Stimulated activated CD8-positive, alpha-beta memory T cell treated with anti-CD3 and anti-CD28 coated beads, Interleukin-4, amount 100 ng/mL, for 48 hours (primary cell): ENCODE data around the gene SHLD2.
"Not testable (repeated sequence)": the region's sequence is repeated elsewhere in the genome, so short reads cannot be mapped to it uniquely, and the experiment has no call there.

Source experiments
- DNase-seq: peaks from one replicate; pipeline ENCODE4 v3.0.0-alpha.2; 2020

Gene SHLD2

GRCh38 chr10:87219370-87219769 is 124.4 kb downstream of the SHLD2 start:
- DNase-seq, result not testable (repeated sequence)

- not testable (repeated sequence) for DNase-seq
These were observed 127.8 kb downstream of the SHLD2 start for GRCh38 chr10:87222789-87223188.

GRCh38 chr10:87225148-87225547 is 130.1 kb downstream of the SHLD2 start, which contains the start of gene NUTM2A:
Gene NUTM2A (plus strand): TSS chr10:87225448. CDS start chr10:87225831, 383 bp downstream.
- not testable (repeated sequence) for DNase-seq

GRCh38 chr10:87228247-87228646 is 133.2 kb downstream of the SHLD2 start:
- not testable (repeated sequence) for DNase-seq

- not testable (repeated sequence) for DNase-seq
These were observed 134.2 kb downstream of the SHLD2 start for GRCh38 chr10:87229211-87229610.

- DNase-seq, result not testable (repeated sequence)
These were observed 139.8 kb downstream of the SHLD2 start for GRCh38 chr10:87234854-87235253.

- not testable (repeated sequence) for DNase-seq
These were observed 142.2 kb downstream of the SHLD2 start for GRCh38 chr10:87237244-87237643.

- not testable (repeated sequence) for DNase-seq
These were observed 144.4 kb downstream of the SHLD2 start for GRCh38 chr10:87239346-87239808.
